ENCODE results near the gene NCR1. TPM values are rescaled to one million over a fixed set of nuclear protein-coding genes. Genes with fewer than 3 reads are reported as not detected.
"Not testable (repeated sequence)": the region's sequence is repeated elsewhere in the genome, so short reads cannot be mapped to it uniquely, and the experiment has no call there.

Gene NCR1
- total RNA-seq, 1 donor: 10.4 TPM

GRCh38 chr19:54938906-54939305 is 33.0 kb downstream of the NCR1 start:
- Histone ChIP-seq H3K4me3 (ENCODE audit: low read length) (no peak overlapping the region), H3K9me3 (ENCODE audit: low read depth, low read length) (no peaks in the 10 kb centered on the region), H3K4me1 (ENCODE audit: insufficient read depth, low read length) (no peaks in the 10 kb centered on the region), H3K27me3 (ENCODE audit: insufficient read depth, low read length) (no peaks in the 10 kb centered on the region)

- H3K4me1 ChIP-seq (ENCODE audit: insufficient read depth, low read length); H3K9me3 ChIP-seq (ENCODE audit: low read depth, low read length); H3K4me3 ChIP-seq (ENCODE audit: low read length); H3K27me3 ChIP-seq (ENCODE audit: insufficient read depth, low read length): not testable (repeated sequence)
These were observed 33.6 kb downstream of the NCR1 start for GRCh38 chr19:54939538-54939937.

- not testable (repeated sequence) for H3K27me3 ChIP-seq (ENCODE audit: insufficient read depth, low read length); H3K9me3 ChIP-seq (ENCODE audit: low read depth, low read length); H3K4me3 ChIP-seq (ENCODE audit: low read length); H3K4me1 ChIP-seq (ENCODE audit: insufficient read depth, low read length)
These were observed 37.9 kb downstream of the NCR1 start for GRCh38 chr19:54943772-54944361.

- H3K4me3 ChIP-seq (ENCODE audit: low read length): no peak within 1 kb of the TSS
- H3K4me1 ChIP-seq (ENCODE audit: insufficient read depth, low read length): peaks cover 6% of the 10 kb centered on the region
- H3K9me3 ChIP-seq (ENCODE audit: low read depth, low read length): no peaks in the 10 kb centered on the region
- no peaks in the 10 kb centered on the region for H3K27me3 ChIP-seq (ENCODE audit: insufficient read depth, low read length)
These were observed 41.4 kb downstream of the NCR1 start, which contains the start of gene NLRP7 for GRCh38 chr19:54947381-54947780. Gene NLRP7, minus strand, starts transcription at chr19:54947530.

- no peaks in the 10 kb centered on the region for H3K27me3 ChIP-seq (ENCODE audit: insufficient read depth, low read length)
- no peak overlapping the region for H3K4me3 ChIP-seq (ENCODE audit: low read length)
- H3K4me1 ChIP-seq (ENCODE audit: insufficient read depth, low read length): peaks cover 13% of the 10 kb centered on the region
- no peaks in the 10 kb centered on the region for H3K9me3 ChIP-seq (ENCODE audit: low read depth, low read length)
These were observed 43.5 kb downstream of the NCR1 start for GRCh38 chr19:54949412-54949811.

GRCh38 chr19:54950580-54950979 is 44.6 kb downstream of the NCR1 start:
- peaks cover 13% of the 10 kb centered on the region for H3K4me1 ChIP-seq (ENCODE audit: insufficient read depth, low read length)
- H3K27me3 ChIP-seq (ENCODE audit: insufficient read depth, low read length); H3K4me3 ChIP-seq (ENCODE audit: low read length); H3K9me3 ChIP-seq (ENCODE audit: low read depth, low read length): not testable (repeated sequence)

GRCh38 chr19:54952591-54953344 is 46.8 kb downstream of the NCR1 start:
- H3K4me3 ChIP-seq (ENCODE audit: low read length): no peak overlapping the region
- H3K27me3 ChIP-seq (ENCODE audit: insufficient read depth, low read length): no peaks in the 10 kb centered on the region
- no peaks in the 10 kb centered on the region for H3K9me3 ChIP-seq (ENCODE audit: low read depth, low read length)
- peaks cover 13% of the 10 kb centered on the region for H3K4me1 ChIP-seq (ENCODE audit: insufficient read depth, low read length)

GRCh38 chr19:54953345-54953713 is 47.4 kb downstream of the NCR1 start:
- H3K4me3 ChIP-seq (ENCODE audit: low read length); H3K27me3 ChIP-seq (ENCODE audit: insufficient read depth, low read length); H3K9me3 ChIP-seq (ENCODE audit: low read depth, low read length): not testable (repeated sequence)
- peaks cover 14% of the 10 kb centered on the region for H3K4me1 ChIP-seq (ENCODE audit: insufficient read depth, low read length)

- Histone ChIP-seq H3K4me3 (ENCODE audit: low read length) (no peak overlapping the region), H3K9me3 (ENCODE audit: low read depth, low read length) (no peaks in the 10 kb centered on the region), H3K4me1 (ENCODE audit: insufficient read depth, low read length) (peaks cover 34% of the 10 kb centered on the region), H3K27me3 (ENCODE audit: insufficient read depth, low read length) (no peaks in the 10 kb centered on the region)
These were observed 49.4 kb downstream of the NCR1 start for GRCh38 chr19:54955376-54955775.

GRCh38 chr19:54959840-54960239 is 53.9 kb downstream of the NCR1 start:
- Histone ChIP-seq H3K4me1 (ENCODE audit: insufficient read depth, low read length) (peaks cover 21% of the 10 kb centered on the region), H3K4me3 (ENCODE audit: low read length) (no peak overlapping the region), H3K27me3 (ENCODE audit: insufficient read depth, low read length) (no peaks in the 10 kb centered on the region), H3K9me3 (ENCODE audit: low read depth, low read length) (no peaks in the 10 kb centered on the region)

Other genes starting within 250 kb of the NCR1 start
- 16.7 TPM for gene LILRB4, start 243.2 kb upstream of the NCR1 start, total RNA-seq
- not detected for gene KIR3DL3, start 181.7 kb upstream of the NCR1 start, total RNA-seq
- gene KIR2DL3, start 167.6 kb upstream of the NCR1 start, total RNA-seq: 0.84 TPM
- 1.2 TPM for gene KIR2DL1, start 136.4 kb upstream of the NCR1 start, total RNA-seq
- 0.31 TPM for gene KIR2DL4, start 102.5 kb upstream of the NCR1 start, total RNA-seq
- 1.6 TPM for gene KIR3DL1, start 89.7 kb upstream of the NCR1 start, total RNA-seq
- gene KIR2DS4, start 73.5 kb upstream of the NCR1 start, total RNA-seq: 0.21 TPM
- gene KIR3DL2, start 55.7 kb upstream of the NCR1 start, total RNA-seq: 0.84 TPM
- gene FCAR, start 31.9 kb upstream of the NCR1 start, total RNA-seq: 91.3 TPM
- gene NLRP7, start 41.4 kb downstream of the NCR1 start, total RNA-seq: 0.10 TPM
- 2.4 TPM for gene NLRP2, start 60.2 kb downstream of the NCR1 start, total RNA-seq
- 3.3 TPM for gene GP6, start 132.1 kb downstream of the NCR1 start, total RNA-seq
- 6.8 TPM for gene RDH13, start 157.0 kb downstream of the NCR1 start, total RNA-seq
- gene EPS8L1, start 169.7 kb downstream of the NCR1 start, total RNA-seq: 0.84 TPM
- 45.8 TPM for gene PPP1R12C, start 211.5 kb downstream of the NCR1 start, total RNA-seq
- 9.7 TPM for gene TNNT1, start 243.1 kb downstream of the NCR1 start, total RNA-seq

Data from mononuclear cell (primary cell).